ENCODE data around the gene XRCC6.
A peak's percentile ranks its signal among the peaks of the same experiment; 100 is the strongest.

GRCh38 chr22:41596776-41597634 is 24.1 kb upstream of the XRCC6 start:
- TF ChIP-seq POLR2AphosphoS5 (IDR thresholded peaks at IDR 0.05) (peak in 2 of 3 donors; percentile 58 to 70), CTCF (IDR thresholded peaks at IDR 0.05 in 8 of 11, conservative IDR thresholded peaks at IDR 0.05 in 3 of 11) (peak; percentile 21 to 78 (median 63)), POLR2A (IDR thresholded peaks at IDR 0.05) (no peak)
